Measurements from ENCODE around the gene ZFYVE9. TPM values are rescaled to one million over a fixed set of nuclear protein-coding genes. Genes with fewer than 3 reads are reported as not detected.

Gene ZFYVE9
- total RNA-seq, 1 experiment from 2014 or later, result 19.6 TPM

GRCh38 chr1:52210044-52210443, 68.2 kb downstream of the ZFYVE9 start (continued):
- no peak for TF ChIP-seq FOXJ3 (CRISPR knock-in tag; IDR thresholded peaks at IDR 0.05; ENCODE audit: borderline replicate concordance)
- no peak for TF ChIP-seq NFYB (CRISPR knock-in tag; conservative IDR thresholded peaks at IDR 0.05; ENCODE audit: low read depth)
- TF ChIP-seq TCF7 (CRISPR knock-in tag; IDR thresholded peaks at IDR 0.05; ENCODE audit: low read depth), result no peak
- no peak for TF ChIP-seq ATF6 (CRISPR knock-in tag; IDR thresholded peaks at IDR 0.05)

GRCh38 chr1:52216907-52217458, 75.1 kb downstream of the ZFYVE9 start:
- Mint-ChIP-seq H3K27me3 (ENCODE audit: low read depth) (no peaks in the 10 kb centered on the region), H3K27ac (no peak overlapping the region), H3K9me3 (peaks cover 34% of the 10 kb centered on the region), H3K4me3 (no peak overlapping the region), H3K36me3 (peaks cover 29% of the 10 kb centered on the region), H3K4me1 (peaks cover 9% of the 10 kb centered on the region; the same call in 1 of the 2 replicates)
- no peak for ATAC-seq
- TF ChIP-seq ESRRA (CRISPR knock-in tag; IDR thresholded peaks at IDR 0.05; ENCODE audit: borderline replicate concordance) (no peak), EMX1 (CRISPR knock-in tag; IDR thresholded peaks at IDR 0.05) (no peak), E2F1 (CRISPR knock-in tag; IDR thresholded peaks at IDR 0.05) (no peak), SMAD3 (CRISPR knock-in tag; IDR thresholded peaks at IDR 0.05; ENCODE audit: borderline replicate concordance) (no peak), SOX15 (CRISPR knock-in tag; IDR thresholded peaks at IDR 0.05) (no peak)
- POLR2A ChIA-PET, result interaction anchor here (0.6 kb wide), 1 partner anchor 881 kb away, joined by 6 read pairs; no protein-coding TSS in a partner anchor
- no peak for DNase-seq (ENCODE audit: low spot score)
- CTCF ChIA-PET, result no interaction called here

GRCh38 chr1:52225174-52225573, 83.3 kb downstream of the ZFYVE9 start:
- H3K4me1 Mint-ChIP-seq, result peaks cover 12% of the 10 kb centered on the region
- peaks cover 3% of the 10 kb centered on the region for H3K27me3 Mint-ChIP-seq (ENCODE audit: low read depth)
- no peak overlapping the region for H3K4me3 Mint-ChIP-seq
- peaks cover 40% of the 10 kb centered on the region for H3K9me3 Mint-ChIP-seq
- ATAC-seq, result no peak
- ChIA-PET POLR2A (no interaction called here), CTCF (no interaction called here)
- peaks cover 26% of the 10 kb centered on the region for H3K36me3 Mint-ChIP-seq
- TF ChIP-seq SOX15 (CRISPR knock-in tag; IDR thresholded peaks at IDR 0.05), result no peak
- no peak for TF ChIP-seq TEAD4 (CRISPR knock-in tag; IDR thresholded peaks at IDR 0.05)
- no peak for TF ChIP-seq ZNF281 (CRISPR knock-in tag; IDR thresholded peaks at IDR 0.05)
- no peak for TF ChIP-seq ZNF416 (CRISPR knock-in tag; IDR thresholded peaks at IDR 0.05)
- no peak for TF ChIP-seq NR1H2 (CRISPR knock-in tag; IDR thresholded peaks at IDR 0.05)
- no peak for TF ChIP-seq CTCF (IDR thresholded peaks at IDR 0.05)
- no peak for TF ChIP-seq JUN (CRISPR knock-in tag; IDR thresholded peaks at IDR 0.05)
- no peak for TF ChIP-seq E2F4 (CRISPR knock-in tag; IDR thresholded peaks at IDR 0.05; ENCODE audit: borderline replicate concordance, low read depth)
- TF ChIP-seq HMGXB4 (CRISPR knock-in tag; IDR thresholded peaks at IDR 0.05), result no peak
- DNase-seq (ENCODE audit: low spot score), result no peak
- no peak overlapping the region for H3K27ac Mint-ChIP-seq

All from WTC11 (cell line).